ENCODE data around the gene ZC3H14.

The ZC3H14 gene

DNA sequence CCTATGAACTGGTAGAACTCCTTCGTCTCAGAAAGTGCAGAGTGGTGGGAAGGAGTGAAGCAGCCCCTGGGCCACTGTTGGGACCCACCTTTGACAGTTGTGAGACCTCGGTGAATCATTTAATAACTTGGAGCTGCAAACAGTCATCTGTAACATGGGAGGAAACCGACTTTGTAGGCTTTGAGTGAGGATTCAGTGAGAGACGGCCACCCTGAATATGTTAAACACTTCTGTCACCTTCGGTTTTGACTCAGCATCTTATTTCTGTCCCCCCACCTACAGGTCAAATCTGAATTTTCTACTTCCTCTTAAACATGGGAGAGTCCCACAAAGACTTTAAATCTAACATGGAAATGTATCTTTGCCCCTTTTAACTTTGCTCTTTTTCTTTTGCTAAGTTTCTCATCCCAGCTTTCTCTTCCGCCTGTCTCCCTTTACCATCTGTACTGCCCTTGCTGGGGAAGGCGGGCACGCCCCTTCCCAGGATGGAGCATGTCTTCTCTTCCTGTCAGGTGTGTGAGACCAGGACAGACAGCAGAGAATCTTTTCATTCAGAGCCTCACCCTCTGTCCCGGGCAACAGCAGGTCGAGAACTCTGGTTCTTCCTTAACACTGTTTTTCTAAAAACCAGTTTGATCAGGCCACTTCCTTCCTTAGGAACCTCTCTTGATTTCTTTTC, 37.1 kb downstream of the ZC3H14 start:
- peak; percentile 64 for DNase-seq (ENCODE audit: low spot score)
- TF ChIP-seq, protein P1, sequence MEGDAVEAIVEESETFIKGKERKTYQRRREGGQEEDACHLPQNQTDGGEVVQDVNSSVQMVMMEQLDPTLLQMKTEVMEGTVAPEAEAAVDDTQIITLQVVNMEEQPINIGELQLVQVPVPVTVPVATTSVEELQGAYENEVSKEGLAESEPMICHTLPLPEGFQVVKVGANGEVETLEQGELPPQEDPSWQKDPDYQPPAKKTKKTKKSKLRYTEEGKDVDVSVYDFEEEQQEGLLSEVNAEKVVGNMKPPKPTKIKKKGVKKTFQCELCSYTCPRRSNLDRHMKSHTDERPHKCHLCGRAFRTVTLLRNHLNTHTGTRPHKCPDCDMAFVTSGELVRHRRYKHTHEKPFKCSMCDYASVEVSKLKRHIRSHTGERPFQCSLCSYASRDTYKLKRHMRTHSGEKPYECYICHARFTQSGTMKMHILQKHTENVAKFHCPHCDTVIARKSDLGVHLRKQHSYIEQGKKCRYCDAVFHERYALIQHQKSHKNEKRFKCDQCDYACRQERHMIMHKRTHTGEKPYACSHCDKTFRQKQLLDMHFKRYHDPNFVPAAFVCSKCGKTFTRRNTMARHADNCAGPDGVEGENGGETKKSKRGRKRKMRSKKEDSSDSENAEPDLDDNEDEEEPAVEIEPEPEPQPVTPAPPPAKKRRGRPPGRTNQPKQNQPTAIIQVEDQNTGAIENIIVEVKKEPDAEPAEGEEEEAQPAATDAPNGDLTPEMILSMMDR (IDR thresholded peaks at IDR 0.05; ENCODE audit: extremely low read depth, insufficient read depth, missing control alignments), result no peak
- in situ Hi-C loops (cut with MboI; ENCODE audit: low pct_unique_long_range_greater_than_20kb, low sequenced_read_pairs, unreplicated experiment), result no loop called here

DNA sequence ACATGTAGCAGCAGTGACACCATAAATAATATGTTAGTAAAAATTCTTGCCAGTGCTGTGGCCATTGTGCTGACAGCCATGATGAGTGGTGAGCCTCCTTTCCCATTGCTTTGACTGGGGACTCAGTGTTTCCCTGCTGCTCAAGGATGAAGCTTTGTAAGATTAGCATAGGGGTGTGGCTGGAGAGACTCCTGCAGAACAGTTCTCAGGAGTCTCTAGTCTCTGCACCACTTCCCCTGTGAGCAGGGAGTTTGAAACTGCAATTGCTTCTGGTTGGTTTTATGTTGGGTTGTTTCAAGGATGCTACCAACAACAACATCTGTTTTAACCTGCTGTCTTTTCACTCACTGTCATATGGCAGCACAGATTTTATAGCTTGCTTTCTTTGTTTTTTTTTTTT, 41.4 kb downstream of the ZC3H14 start:
- no peak for DNase-seq (ENCODE audit: low spot score)
- in situ Hi-C loops (cut with MboI; ENCODE audit: low pct_unique_long_range_greater_than_20kb, low sequenced_read_pairs, unreplicated experiment), result no loop called here
- TF ChIP-seq, protein P1 (IDR thresholded peaks at IDR 0.05; ENCODE audit: extremely low read depth, insufficient read depth, missing control alignments), result no peak

DNA sequence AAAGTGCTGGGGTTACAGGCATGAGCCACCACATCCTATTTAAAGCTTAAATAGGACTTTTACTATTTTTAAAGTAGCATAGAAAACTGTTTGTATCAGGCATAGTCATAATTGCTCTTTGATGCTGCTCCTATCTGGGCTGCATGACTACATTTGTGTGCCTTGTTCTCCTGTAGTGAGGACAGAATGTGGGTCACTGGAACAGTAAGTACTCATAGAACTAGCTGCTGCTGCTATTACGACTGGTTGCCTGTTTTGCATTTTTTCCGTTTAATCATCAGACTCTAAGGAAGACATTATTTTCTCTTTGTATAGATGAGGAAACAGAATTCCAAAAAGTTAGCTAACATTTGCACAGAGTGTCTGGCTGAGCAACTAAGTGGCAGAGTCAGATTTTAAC, 42.8 kb downstream of the ZC3H14 start:
- in situ Hi-C loops (cut with MboI; ENCODE audit: low pct_unique_long_range_greater_than_20kb, low sequenced_read_pairs, unreplicated experiment), result no loop called here
- DNase-seq (ENCODE audit: low spot score), result no peak
- TF ChIP-seq, protein P1 (IDR thresholded peaks at IDR 0.05; ENCODE audit: extremely low read depth, insufficient read depth, missing control alignments), result no peak

DNA sequence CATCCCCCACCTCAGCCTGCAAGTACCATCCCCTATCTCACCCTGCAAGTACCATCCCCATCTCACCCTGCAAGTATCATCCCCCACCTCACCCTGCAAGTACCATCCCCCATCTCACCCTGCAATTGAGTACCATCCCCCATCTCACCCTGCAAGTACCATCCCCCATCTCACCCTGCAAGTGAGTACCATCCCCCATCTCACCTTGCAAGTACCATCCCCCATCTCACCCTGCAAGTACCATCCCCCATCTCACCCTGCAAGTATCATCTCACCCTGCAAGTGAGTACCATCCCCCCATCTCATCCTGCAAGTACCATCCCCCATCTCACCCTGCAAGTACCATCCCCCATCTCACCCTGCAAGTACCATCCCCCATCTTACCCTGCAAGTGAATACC, 45.0 kb downstream of the ZC3H14 start:
- DNase-seq (ENCODE audit: low spot score), result no peak
- TF ChIP-seq, protein P1 (IDR thresholded peaks at IDR 0.05; ENCODE audit: extremely low read depth, insufficient read depth, missing control alignments), result no peak
- in situ Hi-C loops (cut with MboI; ENCODE audit: low pct_unique_long_range_greater_than_20kb, low sequenced_read_pairs, unreplicated experiment), result no loop called here

DNA sequence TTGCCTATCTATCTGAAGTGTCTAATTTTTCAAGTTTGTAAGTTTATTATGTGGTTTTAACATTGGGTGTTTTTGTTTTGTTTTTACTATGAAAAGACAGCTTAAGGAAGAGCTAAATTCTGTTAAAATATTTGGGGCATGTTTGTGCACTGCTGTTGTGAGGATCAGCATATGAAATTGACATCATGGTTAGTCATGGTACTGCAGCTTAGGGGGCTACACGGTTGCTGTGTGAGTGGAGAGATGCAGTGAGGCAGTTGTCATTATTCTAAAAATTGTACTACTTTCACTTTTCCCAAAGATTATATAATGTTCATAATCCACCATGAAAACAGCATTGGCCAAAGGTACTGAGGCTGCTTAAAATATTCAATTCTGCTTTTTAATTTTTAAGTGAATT, 49.0 kb downstream of the ZC3H14 start:
- TF ChIP-seq, protein P1 (IDR thresholded peaks at IDR 0.05; ENCODE audit: extremely low read depth, insufficient read depth, missing control alignments), result no peak
- in situ Hi-C loops (cut with MboI; ENCODE audit: low pct_unique_long_range_greater_than_20kb, low sequenced_read_pairs, unreplicated experiment), result no loop called here
- DNase-seq (ENCODE audit: low spot score), result no peak

DNA sequence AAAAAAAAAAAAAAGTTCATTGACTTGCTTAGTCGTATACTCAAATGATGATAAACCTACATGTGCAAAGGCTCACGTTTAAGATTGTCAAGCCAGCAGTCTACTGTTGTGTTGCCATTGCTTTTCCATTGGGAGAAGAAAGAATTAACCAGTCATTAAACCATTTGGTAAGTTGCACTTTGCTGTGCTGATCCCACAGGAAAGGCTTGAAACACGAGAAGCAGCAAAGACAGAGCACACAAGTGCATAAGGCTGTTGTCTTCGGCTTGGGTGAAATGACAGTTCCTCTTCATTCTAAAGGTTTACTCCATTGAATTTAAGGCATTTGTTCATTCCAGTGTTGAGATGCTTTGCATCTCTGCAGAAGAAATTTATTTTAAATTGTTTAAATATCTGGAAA, 50.1 kb downstream of the ZC3H14 start:
- no peak for DNase-seq (ENCODE audit: low spot score)
- TF ChIP-seq, protein P1 (IDR thresholded peaks at IDR 0.05; ENCODE audit: extremely low read depth, insufficient read depth, missing control alignments), result no peak

More for the DNA sequence above, 50.1 kb downstream of the ZC3H14 start:
- in situ Hi-C loops (cut with MboI; ENCODE audit: low pct_unique_long_range_greater_than_20kb, low sequenced_read_pairs, unreplicated experiment), result no loop called here

All from GM13977 (cell line).